H1 (cell line): ENCODE results near the gene DCAF6.

ENCODE experiments used
- CBX5 ChIP-seq: fragments of 300-800, 300-1000 bp; sonication (generic); IDR thresholded peaks from 2 replicates; pipeline ENCODE4 v1.7.1; 2016; ENCODE audit warnings: antibody characterized with exemption, low read length, low read depth
- EZH2 ChIP-seq: fragments of 200-600 bp; sonication (generic); IDR thresholded peaks from 2 replicates; pipeline ENCODE4 v1.7.1; 2012; ENCODE audit warnings: low read depth, mild to moderate bottlenecking, moderate library complexity, low read length, inconsistent platforms; ENCODE audit not compliant: severe bottlenecking
- GABPA ChIP-seq: IDR thresholded peaks from 2 replicates; pipeline ENCODE4 v1.6.1; 2011; ENCODE audit warnings: mild to moderate bottlenecking, low read length, moderate library complexity, borderline replicate concordance; ENCODE audit not compliant: insufficient read depth
- HDAC2 ChIP-seq, 2 experiments: fragments of 300-600 bp in 1 of 2; sonication (generic) in 1 of 2; IDR thresholded peaks; 2 replicates each; pipeline ENCODE4 v1.6.1; 2011 to 2012; ENCODE audit warnings: low read depth in 2 of 2, low read length in 2 of 2, mild to moderate bottlenecking in 2 of 2, moderate library complexity in 2 of 2, borderline replicate concordance in 1 of 2, inconsistent platforms in 1 of 2
- NANOG ChIP-seq: IDR thresholded peaks from 2 replicates; pipeline ENCODE4 v1.6.1; 2011; ENCODE audit warnings: low read length, low read depth, mild to moderate bottlenecking, inconsistent platforms; ENCODE audit not compliant: insufficient read depth, poor library complexity, severe bottlenecking
- POLR2A ChIP-seq, 2 experiments: IDR thresholded peaks; 1 replicate in 1 of 2; 2 replicates in 1 of 2; pipeline ENCODE4 v1.6.1; 2011; ENCODE audit warnings: low read depth in 2 of 2, low read length in 2 of 2, mild to moderate bottlenecking in 2 of 2; ENCODE audit errors: control extremely low read depth in 1 of 2
- RAD21 ChIP-seq, 2 experiments: IDR thresholded peaks in 1 of 2; conservative IDR thresholded peaks in 1 of 2; 2 replicates each; pipeline ENCODE4 v1.6.1; 2011; ENCODE audit warnings: low read depth in 2 of 2, low read length in 2 of 2, improper control_type of control experiment in 1 of 2, inconsistent platforms in 1 of 2, mild to moderate bottlenecking in 1 of 2, moderate library complexity in 1 of 2
- RXRA ChIP-seq: IDR thresholded peaks from 2 replicates; pipeline ENCODE4 v1.6.1; 2011; ENCODE audit warnings: low read depth, mild to moderate bottlenecking, low read length, moderate library complexity; ENCODE audit not compliant: insufficient read depth
- SRF ChIP-seq: IDR thresholded peaks from 2 replicates; pipeline ENCODE4 v1.6.1; 2011; ENCODE audit warnings: mild to moderate bottlenecking, low read depth, low read length, moderate library complexity
- SUZ12 ChIP-seq: fragments of 200-600 bp; sonication (generic); IDR thresholded peaks from 2 replicates; pipeline ENCODE4 v1.6.1; 2012; ENCODE audit warnings: mild to moderate bottlenecking, inconsistent platforms, low read length, moderate library complexity, mixed read lengths
- TBP ChIP-seq: IDR thresholded peaks from 2 replicates; pipeline ENCODE4 v1.6.1; 2011; ENCODE audit warnings: low read depth, low read length, improper control_type of control experiment
- TF ChIP-seq, protein P1 (sequence below), 3 experiments: IDR thresholded peaks; 1 replicate in 2 of 3; 2 replicates in 1 of 3; pipeline versions ENCODE4 v1.5.1 to v1.6.1; 2011; ENCODE audit warnings: low read length in 3 of 3, mild to moderate bottlenecking in 3 of 3, inconsistent platforms in 2 of 3, low read depth in 1 of 3, moderate library complexity in 1 of 3; ENCODE audit not compliant: insufficient read depth in 1 of 3; ENCODE audit errors: control extremely low read depth in 1 of 3
- TF ChIP-seq, protein P2 (sequence below): fragments of 300-600 bp; sonication (generic); IDR thresholded peaks from 2 replicates; pipeline ENCODE4 v1.7.1; 2012; ENCODE audit warnings: low read length, moderate library complexity, mild to moderate bottlenecking, inconsistent platforms; ENCODE audit not compliant: insufficient replicate concordance

DNA sequence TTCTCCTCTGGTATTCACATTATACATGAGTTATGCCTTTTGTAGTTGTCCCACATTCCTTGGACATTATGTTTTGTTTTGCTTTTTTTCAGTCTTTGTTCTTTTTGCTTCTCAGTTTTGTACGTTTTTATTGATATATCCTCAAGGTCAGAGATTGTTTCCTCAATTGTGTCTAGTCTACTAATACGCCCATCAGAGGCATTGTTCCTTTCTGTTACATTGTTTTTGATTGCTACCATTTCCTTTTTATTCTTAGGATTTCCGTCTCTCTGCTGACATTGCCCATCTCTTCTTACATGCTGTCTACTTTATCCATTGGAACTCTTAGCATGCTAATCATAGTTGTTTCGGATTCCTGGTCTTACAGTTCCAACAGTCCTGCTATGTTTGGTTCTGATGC lies 28.2 kb downstream of the DCAF6 start:
- no peak for TF ChIP-seq RAD21 (IDR thresholded peaks at IDR 0.05 in 1 of 2, conservative IDR thresholded peaks at IDR 0.05 in 1 of 2; ENCODE audit: low read depth in 2 of 2, low read length in 2 of 2)
- TF ChIP-seq, protein P1, sequence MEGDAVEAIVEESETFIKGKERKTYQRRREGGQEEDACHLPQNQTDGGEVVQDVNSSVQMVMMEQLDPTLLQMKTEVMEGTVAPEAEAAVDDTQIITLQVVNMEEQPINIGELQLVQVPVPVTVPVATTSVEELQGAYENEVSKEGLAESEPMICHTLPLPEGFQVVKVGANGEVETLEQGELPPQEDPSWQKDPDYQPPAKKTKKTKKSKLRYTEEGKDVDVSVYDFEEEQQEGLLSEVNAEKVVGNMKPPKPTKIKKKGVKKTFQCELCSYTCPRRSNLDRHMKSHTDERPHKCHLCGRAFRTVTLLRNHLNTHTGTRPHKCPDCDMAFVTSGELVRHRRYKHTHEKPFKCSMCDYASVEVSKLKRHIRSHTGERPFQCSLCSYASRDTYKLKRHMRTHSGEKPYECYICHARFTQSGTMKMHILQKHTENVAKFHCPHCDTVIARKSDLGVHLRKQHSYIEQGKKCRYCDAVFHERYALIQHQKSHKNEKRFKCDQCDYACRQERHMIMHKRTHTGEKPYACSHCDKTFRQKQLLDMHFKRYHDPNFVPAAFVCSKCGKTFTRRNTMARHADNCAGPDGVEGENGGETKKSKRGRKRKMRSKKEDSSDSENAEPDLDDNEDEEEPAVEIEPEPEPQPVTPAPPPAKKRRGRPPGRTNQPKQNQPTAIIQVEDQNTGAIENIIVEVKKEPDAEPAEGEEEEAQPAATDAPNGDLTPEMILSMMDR (IDR thresholded peaks at IDR 0.05; ENCODE audit: control extremely low read depth in 1 of 3, insufficient read depth in 1 of 3, low read depth in 1 of 3, low read length in 3 of 3) = no peak
- TF ChIP-seq POLR2A (IDR thresholded peaks at IDR 0.05; ENCODE audit: control extremely low read depth in 1 of 2, low read depth in 2 of 2, low read length in 2 of 2) = no peak
- TF ChIP-seq RXRA = no peak
- no peak for TF ChIP-seq GABPA
- no peak for TF ChIP-seq HDAC2 (IDR thresholded peaks at IDR 0.05; ENCODE audit: borderline replicate concordance in 1 of 2, low read depth in 2 of 2, low read length in 2 of 2)
- TF ChIP-seq EZH2 = no peak
- no peak for TF ChIP-seq TBP
- no peak for TF ChIP-seq SRF
- TF ChIP-seq NANOG = no peak
- TF ChIP-seq, protein P2, sequence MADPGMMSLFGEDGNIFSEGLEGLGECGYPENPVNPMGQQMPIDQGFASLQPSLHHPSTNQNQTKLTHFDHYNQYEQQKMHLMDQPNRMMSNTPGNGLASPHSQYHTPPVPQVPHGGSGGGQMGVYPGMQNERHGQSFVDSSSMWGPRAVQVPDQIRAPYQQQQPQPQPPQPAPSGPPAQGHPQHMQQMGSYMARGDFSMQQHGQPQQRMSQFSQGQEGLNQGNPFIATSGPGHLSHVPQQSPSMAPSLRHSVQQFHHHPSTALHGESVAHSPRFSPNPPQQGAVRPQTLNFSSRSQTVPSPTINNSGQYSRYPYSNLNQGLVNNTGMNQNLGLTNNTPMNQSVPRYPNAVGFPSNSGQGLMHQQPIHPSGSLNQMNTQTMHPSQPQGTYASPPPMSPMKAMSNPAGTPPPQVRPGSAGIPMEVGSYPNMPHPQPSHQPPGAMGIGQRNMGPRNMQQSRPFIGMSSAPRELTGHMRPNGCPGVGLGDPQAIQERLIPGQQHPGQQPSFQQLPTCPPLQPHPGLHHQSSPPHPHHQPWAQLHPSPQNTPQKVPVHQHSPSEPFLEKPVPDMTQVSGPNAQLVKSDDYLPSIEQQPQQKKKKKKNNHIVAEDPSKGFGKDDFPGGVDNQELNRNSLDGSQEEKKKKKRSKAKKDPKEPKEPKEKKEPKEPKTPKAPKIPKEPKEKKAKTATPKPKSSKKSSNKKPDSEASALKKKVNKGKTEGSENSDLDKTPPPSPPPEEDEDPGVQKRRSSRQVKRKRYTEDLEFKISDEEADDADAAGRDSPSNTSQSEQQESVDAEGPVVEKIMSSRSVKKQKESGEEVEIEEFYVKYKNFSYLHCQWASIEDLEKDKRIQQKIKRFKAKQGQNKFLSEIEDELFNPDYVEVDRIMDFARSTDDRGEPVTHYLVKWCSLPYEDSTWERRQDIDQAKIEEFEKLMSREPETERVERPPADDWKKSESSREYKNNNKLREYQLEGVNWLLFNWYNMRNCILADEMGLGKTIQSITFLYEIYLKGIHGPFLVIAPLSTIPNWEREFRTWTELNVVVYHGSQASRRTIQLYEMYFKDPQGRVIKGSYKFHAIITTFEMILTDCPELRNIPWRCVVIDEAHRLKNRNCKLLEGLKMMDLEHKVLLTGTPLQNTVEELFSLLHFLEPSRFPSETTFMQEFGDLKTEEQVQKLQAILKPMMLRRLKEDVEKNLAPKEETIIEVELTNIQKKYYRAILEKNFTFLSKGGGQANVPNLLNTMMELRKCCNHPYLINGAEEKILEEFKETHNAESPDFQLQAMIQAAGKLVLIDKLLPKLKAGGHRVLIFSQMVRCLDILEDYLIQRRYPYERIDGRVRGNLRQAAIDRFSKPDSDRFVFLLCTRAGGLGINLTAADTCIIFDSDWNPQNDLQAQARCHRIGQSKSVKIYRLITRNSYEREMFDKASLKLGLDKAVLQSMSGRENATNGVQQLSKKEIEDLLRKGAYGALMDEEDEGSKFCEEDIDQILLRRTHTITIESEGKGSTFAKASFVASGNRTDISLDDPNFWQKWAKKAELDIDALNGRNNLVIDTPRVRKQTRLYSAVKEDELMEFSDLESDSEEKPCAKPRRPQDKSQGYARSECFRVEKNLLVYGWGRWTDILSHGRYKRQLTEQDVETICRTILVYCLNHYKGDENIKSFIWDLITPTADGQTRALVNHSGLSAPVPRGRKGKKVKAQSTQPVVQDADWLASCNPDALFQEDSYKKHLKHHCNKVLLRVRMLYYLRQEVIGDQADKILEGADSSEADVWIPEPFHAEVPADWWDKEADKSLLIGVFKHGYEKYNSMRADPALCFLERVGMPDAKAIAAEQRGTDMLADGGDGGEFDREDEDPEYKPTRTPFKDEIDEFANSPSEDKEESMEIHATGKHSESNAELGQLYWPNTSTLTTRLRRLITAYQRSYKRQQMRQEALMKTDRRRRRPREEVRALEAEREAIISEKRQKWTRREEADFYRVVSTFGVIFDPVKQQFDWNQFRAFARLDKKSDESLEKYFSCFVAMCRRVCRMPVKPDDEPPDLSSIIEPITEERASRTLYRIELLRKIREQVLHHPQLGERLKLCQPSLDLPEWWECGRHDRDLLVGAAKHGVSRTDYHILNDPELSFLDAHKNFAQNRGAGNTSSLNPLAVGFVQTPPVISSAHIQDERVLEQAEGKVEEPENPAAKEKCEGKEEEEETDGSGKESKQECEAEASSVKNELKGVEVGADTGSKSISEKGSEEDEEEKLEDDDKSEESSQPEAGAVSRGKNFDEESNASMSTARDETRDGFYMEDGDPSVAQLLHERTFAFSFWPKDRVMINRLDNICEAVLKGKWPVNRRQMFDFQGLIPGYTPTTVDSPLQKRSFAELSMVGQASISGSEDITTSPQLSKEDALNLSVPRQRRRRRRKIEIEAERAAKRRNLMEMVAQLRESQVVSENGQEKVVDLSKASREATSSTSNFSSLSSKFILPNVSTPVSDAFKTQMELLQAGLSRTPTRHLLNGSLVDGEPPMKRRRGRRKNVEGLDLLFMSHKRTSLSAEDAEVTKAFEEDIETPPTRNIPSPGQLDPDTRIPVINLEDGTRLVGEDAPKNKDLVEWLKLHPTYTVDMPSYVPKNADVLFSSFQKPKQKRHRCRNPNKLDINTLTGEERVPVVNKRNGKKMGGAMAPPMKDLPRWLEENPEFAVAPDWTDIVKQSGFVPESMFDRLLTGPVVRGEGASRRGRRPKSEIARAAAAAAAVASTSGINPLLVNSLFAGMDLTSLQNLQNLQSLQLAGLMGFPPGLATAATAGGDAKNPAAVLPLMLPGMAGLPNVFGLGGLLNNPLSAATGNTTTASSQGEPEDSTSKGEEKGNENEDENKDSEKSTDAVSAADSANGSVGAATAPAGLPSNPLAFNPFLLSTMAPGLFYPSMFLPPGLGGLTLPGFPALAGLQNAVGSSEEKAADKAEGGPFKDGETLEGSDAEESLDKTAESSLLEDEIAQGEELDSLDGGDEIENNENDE = no peak
- no peak for TF ChIP-seq SUZ12
- no peak for TF ChIP-seq CBX5
